Endothelial cell of umbilical vein (primary cell): ENCODE data around the gene ADTRP. TPM values are rescaled to one million over a fixed set of nuclear protein-coding genes. Genes with fewer than 3 reads are reported as not detected.

Experiments used
- BruUV-seq: library from RNA; stranded (reverse); fragments of 400-500 nt; replicated peaks from 2 replicates; lab custom pipeline; 2021; lab: Mats Ljungman, UMichigan
- CTCF ChIA-PET: fragments of 300-600, 350-600 bp; sonication (Branson Sonifier 250); formaldehyde crosslinking; loops from one replicate; lab custom pipeline; 2021; ENCODE audit warnings: antibody characterized with exemption, inconsistent platforms; lab: Charles Lee
- POLR2A ChIA-PET: fragments of 300-600, 350-600 bp; sonication (Branson Sonifier 250); formaldehyde crosslinking; loops from one replicate; lab custom pipeline; 2021; ENCODE audit warnings: antibody characterized with exemption, inconsistent platforms; lab: Charles Lee
- DNase-seq: peaks from one replicate; pipeline ENCODE4 v3.0.0-alpha.2; 2011; ENCODE audit warnings: low read depth, low spot score
- FAIRE-seq: peaks from 2 replicates; lab custom pipeline; 2011; peaks lifted over from hg19 to GRCh38; lab: Jason Lieb, UNC
- H2AFZ ChIP-seq: 2 replicates; pipeline ENCODE4 v1.6.0; 2012; ENCODE audit warnings: low read depth, low read length, control low read depth, inconsistent platforms
- H3K27ac ChIP-seq: 2 replicates; pipeline ENCODE4 v1.5.1; 2011; ENCODE audit warnings: low read depth, mild to moderate bottlenecking, control low read depth, low read length, moderate library complexity; ENCODE audit not compliant: insufficient read depth
- H3K27me3 ChIP-seq, 2 experiments: 2 replicates each; pipeline versions ENCODE4 v1.6.0 to v1.6.1; 2011; ENCODE audit warnings: low read length in 2 of 2, mixed read lengths in 1 of 2; ENCODE audit not compliant: control insufficient read depth in 2 of 2, insufficient read depth in 2 of 2
- H3K36me3 ChIP-seq, 2 experiments: 2 replicates in 1 of 2; 3 replicates in 1 of 2; pipeline ENCODE4 v1.5.1; 2011; ENCODE audit warnings: low read length in 2 of 2, mild to moderate bottlenecking in 1 of 2, moderate library complexity in 1 of 2; ENCODE audit not compliant: control insufficient read depth in 2 of 2, insufficient read depth in 2 of 2; ENCODE audit errors: extremely low read depth in 1 of 2
- H3K4me1 ChIP-seq: 3 replicates; pipeline ENCODE4 v1.5.1; 2011; ENCODE audit warnings: mild to moderate bottlenecking, low read length; ENCODE audit not compliant: control insufficient read depth, insufficient read depth; ENCODE audit errors: extremely low read depth
- H3K4me2 ChIP-seq: 2 replicates; pipeline ENCODE4 v1.6.1; 2011; ENCODE audit warnings: low read length, control low read depth, mixed read lengths; ENCODE audit not compliant: insufficient read depth
- H3K4me3 ChIP-seq, 3 experiments: fragments of 200-600 bp in 1 of 3; sonication (generic), shearing (Covaris generic) in 1 of 3; replicated peaks in 1 of 3; 2 replicates each; pipeline ENCODE4 v1.5.1; 2011 to 2016; ENCODE audit warnings: control low read depth in 3 of 3, low read length in 3 of 3, mild to moderate bottlenecking in 2 of 3, inconsistent platforms in 1 of 3, low read depth in 1 of 3, moderate library complexity in 1 of 3; ENCODE audit not compliant: insufficient read depth in 1 of 3
- H3K79me2 ChIP-seq: 2 replicates; pipeline ENCODE4 v1.6.0; 2012; ENCODE audit warnings: low read length, inconsistent platforms; ENCODE audit not compliant: control insufficient read depth, insufficient read depth
- H3K9ac ChIP-seq: replicated peaks from 2 replicates; pipeline ENCODE3; 2011; ENCODE audit warnings: low read length, control low read depth; ENCODE audit not compliant: insufficient read depth; ENCODE audit errors: extremely low read depth
- H3K9me1 ChIP-seq: replicated peaks from 3 replicates; pipeline ENCODE4 v1.6.0; 2011; ENCODE audit warnings: mild to moderate bottlenecking, low read length; ENCODE audit not compliant: control insufficient read depth, insufficient read depth; ENCODE audit errors: extremely low read depth
- H3K9me3 ChIP-seq: replicated peaks from 2 replicates; pipeline ENCODE4 v1.5.1; 2012; ENCODE audit warnings: low read length, inconsistent platforms; ENCODE audit not compliant: control insufficient read depth, insufficient read depth
- H4K20me1 ChIP-seq: replicated peaks from 2 replicates; pipeline ENCODE3; 2011; ENCODE audit warnings: mild to moderate bottlenecking, low read length; ENCODE audit not compliant: control insufficient read depth, insufficient read depth; ENCODE audit errors: extremely low read depth
- CTCF ChIP-seq, 2 donors: IDR thresholded peaks; 1 replicate in 1 of 2; 2 replicates in 1 of 2; pipeline ENCODE4 v1.5.1; 2011; ENCODE audit warnings: low read length in 2 of 2, mild to moderate bottlenecking in 2 of 2, moderate library complexity in 2 of 2, control low read depth in 1 of 2, inconsistent platforms in 1 of 2, low read depth in 1 of 2; ENCODE audit not compliant: insufficient read depth in 1 of 2; ENCODE audit errors: extremely low read depth in 1 of 2
- EZH2 ChIP-seq: IDR thresholded peaks from 2 replicates; pipeline ENCODE4 v1.6.1; 2012; ENCODE audit warnings: borderline replicate concordance, low read depth, mild to moderate bottlenecking, moderate library complexity, low read length, inconsistent platforms; ENCODE audit not compliant: severe bottlenecking
- FOS ChIP-seq: IDR thresholded peaks from 2 replicates; pipeline ENCODE4 v1.6.1; 2011; ENCODE audit warnings: mild to moderate bottlenecking, low read length, moderate library complexity, borderline replicate concordance; ENCODE audit not compliant: insufficient read depth
- GATA2 ChIP-seq: IDR thresholded peaks from 2 replicates; pipeline ENCODE4 v1.7.0; 2011; ENCODE audit warnings: low read depth, mild to moderate bottlenecking, moderate library complexity, mixed read lengths, low read length; ENCODE audit not compliant: insufficient read length, insufficient read depth
- JUN ChIP-seq: IDR thresholded peaks from 2 replicates; pipeline ENCODE4 v1.6.1; 2011; ENCODE audit warnings: borderline replicate concordance, low read depth; ENCODE audit not compliant: insufficient read length, insufficient read depth
- MAX ChIP-seq: IDR thresholded peaks from 2 replicates; pipeline ENCODE4 v1.6.1; 2011; ENCODE audit not compliant: insufficient read depth, insufficient read length
- MYC ChIP-seq: IDR thresholded peaks from one replicate; pipeline ENCODE4 v1.6.1; 2011; ENCODE audit warnings: mild to moderate bottlenecking, low read depth, low read length
- POLR2A ChIP-seq: IDR thresholded peaks from 2 replicates; pipeline ENCODE4 v1.6.1; 2012; ENCODE audit warnings: low read depth, mild to moderate bottlenecking, control low read depth, low read length
- POLR2AphosphoS5 ChIP-seq: IDR thresholded peaks from 2 replicates; pipeline ENCODE4 v1.6.1; 2012; ENCODE audit warnings: low read depth, mild to moderate bottlenecking, control low read depth, low read length, moderate library complexity; ENCODE audit not compliant: insufficient read depth
- dilution Hi-C: fragments of 300-500 bp; cut with MboI; formaldehyde crosslinking; loops from one replicate; pipeline ENCODE4 v1.15.0; 2019; ENCODE audit warnings: low sequenced_read_pairs; ENCODE audit not compliant: extremely low pct_ligation_motif_present
- intact Hi-C: fragments of 100-400 bp; cut with micrococcal nuclease; formaldehyde crosslinking; loops from one replicate; pipeline ENCODE4 v1.10.0; 2022
- polyA plus RNA-seq, 4 experiments: library from polyadenylated mRNA; depleted of rRNA in 3 of 4; stranded (reverse) in 3 of 4; unstranded in 1 of 4; fragments of >200 nt; gene quantifications; 2 replicates each; pipeline versions ENCODE4 v1.2.1 to v1.2.3, GENCODE V29; 2011 to 2012; ENCODE audit warnings: missing spikeins in 1 of 4
- total RNA-seq: library from RNA; stranded (reverse); gene quantifications from 2 replicates; pipeline ENCODE4 v1.2.3, GENCODE V29; 2021

Gene ADTRP
- total and polyA plus RNA-seq, 2 donors (not counting 3 experiments of a cell fraction or from before 2014, with no cell fraction given) = 3.3 to 4.4 TPM

GRCh38 chr6:11763460-11764249 lies 14.9 kb downstream of the ADTRP start:
- no peak overlapping the region for H3K4me2 ChIP-seq

More at GRCh38 chr6:11763460-11764249, 14.9 kb downstream of the ADTRP start:
- Histone ChIP-seq H2AFZ (no peak overlapping the region), H3K79me2 (peaks cover 2% of the 10 kb centered on the region), H3K4me3 (no peak overlapping the region), H3K9ac (no peak overlapping the region), H3K9me3 (no peaks in the 10 kb centered on the region), H3K4me1 (peaks cover 44% of the 10 kb centered on the region), H4K20me1 (no peaks in the 10 kb centered on the region), H3K27me3 (no peaks in the 10 kb centered on the region), H3K36me3 (no peaks in the 10 kb centered on the region), H3K27ac (no peak overlapping the region), H3K9me1 (no peaks in the 10 kb centered on the region)
- no peak for FAIRE-seq
- dilution Hi-C loops = loop anchor here (25.0 kb wide), 1 partner anchor 524 kb away; the partner anchor contains the start of gene EDN1
- no TSS peak for BruUV-seq
- no peak for DNase-seq
- TF ChIP-seq POLR2A = no peak
- no peak for TF ChIP-seq MYC
- TF ChIP-seq MAX = no peak
- TF ChIP-seq EZH2 = no peak
- no peak for TF ChIP-seq FOS
- no peak for TF ChIP-seq JUN
- no peak for TF ChIP-seq POLR2AphosphoS5
- no peak for TF ChIP-seq CTCF (IDR thresholded peaks at IDR 0.05; ENCODE audit: extremely low read depth in 1 of 2, insufficient read depth in 1 of 2, low read depth in 1 of 2, low read length in 2 of 2)
- TF ChIP-seq GATA2 = no peak
- POLR2A ChIA-PET = no interaction called here
- CTCF ChIA-PET = interaction anchor here (1.3 to 2.4 kb wide), 3 partner anchors 9 to 35 kb away, joined by 3 to 6 read pairs (median 3); no protein-coding TSS in a partner anchor
- intact Hi-C loops = loop anchor here (10.0 kb wide), 1 partner anchor 721 kb away; no protein-coding TSS in a partner anchor
